OCI-M2 (cell line): ENCODE data around the gene PLSCR4.
"Not testable (repeated sequence)": the region's sequence is repeated elsewhere in the genome, so short reads cannot be mapped to it uniquely, and the experiment has no call there.

Source experiments
- DNase-seq: peaks from one replicate; lab custom pipeline; 2025; ENCODE audit not compliant: unreplicated experiment; lab: John Stamatoyannopoulos, UW

The PLSCR4 gene

DNA sequence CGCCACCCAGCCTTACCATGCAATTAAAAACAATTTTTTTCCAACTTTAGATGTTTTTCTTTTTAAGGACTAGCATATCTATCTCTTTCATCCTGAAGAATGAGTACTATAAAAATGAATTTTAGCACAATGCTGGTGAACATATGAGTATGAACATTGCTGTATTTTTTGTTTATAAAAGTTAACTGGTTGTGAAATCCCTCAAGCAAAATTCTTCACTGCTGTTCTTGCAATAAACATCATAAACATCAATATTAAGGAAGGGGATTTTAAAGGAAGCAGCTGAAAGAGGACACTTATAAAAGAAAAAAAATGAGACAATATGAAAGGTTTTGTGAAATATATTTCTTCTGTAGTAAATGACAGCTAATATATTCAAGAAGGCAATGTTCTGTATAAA is 3.0 kb downstream of the PLSCR4 start:
- no peak for DNase-seq

DNA sequence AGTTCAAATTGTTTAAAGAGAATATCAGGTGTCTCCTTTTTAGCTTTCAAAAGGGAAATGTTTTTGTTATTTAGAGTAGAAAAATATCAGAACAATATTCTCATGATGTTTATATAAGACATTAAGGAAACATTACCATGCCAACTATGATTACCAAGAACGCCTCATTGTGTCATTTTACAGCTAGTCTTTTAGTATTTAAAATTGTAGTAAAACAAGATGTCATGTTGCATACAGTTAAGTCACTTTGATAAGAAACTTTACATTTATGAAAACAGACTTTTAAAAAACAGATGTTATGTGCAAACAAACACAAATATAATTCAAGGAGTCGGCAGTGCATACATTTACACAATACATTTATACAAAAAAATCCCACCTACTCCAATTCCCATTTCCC is 4.4 kb downstream of the PLSCR4 start:
- DNase-seq, result no peak

- DNase-seq, result no peak
Observed at GRCh38 chr3:146243559-146243958, 7.3 kb downstream of the PLSCR4 start.

DNA sequence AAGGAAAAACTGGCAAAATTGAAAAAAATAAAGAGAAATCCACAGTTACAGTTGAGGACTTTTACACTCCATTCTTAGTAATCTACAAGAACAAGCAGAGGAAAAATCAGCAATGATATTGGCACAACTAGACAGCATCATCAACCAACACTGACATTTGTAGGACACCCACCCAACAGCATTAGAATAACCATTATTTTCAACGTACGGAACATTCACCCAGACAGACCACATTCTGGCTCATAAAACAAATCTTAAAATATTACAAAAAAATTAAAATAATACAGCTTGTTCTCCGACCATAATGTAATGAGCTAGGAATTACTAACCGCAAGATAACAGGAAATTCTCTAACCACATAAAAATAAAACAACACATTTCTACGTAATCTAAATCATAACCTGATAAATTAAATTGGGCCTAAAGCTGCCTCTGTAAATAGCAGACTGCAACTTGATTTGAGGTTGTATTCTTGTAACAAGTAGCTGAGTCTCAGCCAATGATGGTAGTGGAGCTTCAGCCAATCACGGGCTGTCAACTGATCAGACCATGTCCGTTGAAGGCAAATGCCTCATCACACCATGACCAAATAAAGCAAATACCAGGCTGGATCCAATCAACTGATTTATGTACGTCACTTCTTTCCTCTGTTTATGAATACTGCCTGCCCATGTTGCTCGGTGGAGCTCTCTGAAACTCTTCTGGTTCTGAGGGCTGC is 9.2 kb downstream of the PLSCR4 start:
- DNase-seq, result no peak

DNA sequence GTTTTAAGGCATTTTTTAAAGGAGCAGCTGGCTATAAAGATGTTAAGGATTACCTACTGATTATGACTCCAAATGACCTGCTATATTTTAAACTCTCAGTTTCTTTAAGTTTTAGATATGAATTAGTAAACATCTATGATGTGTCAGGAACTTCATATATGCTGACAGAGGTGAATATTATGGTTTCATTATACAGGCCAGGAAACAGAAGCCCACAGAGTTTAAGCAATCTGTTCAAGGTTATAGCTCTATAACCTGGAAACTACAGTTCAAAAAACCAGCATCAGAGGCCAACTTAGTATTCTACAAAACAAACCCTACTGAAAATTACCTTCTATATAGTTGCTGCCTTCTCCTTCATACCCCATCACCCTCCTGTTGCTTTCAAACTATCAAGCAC is 17.4 kb downstream of the PLSCR4 start:
- DNase-seq, result no peak

- no peak for DNase-seq
Observed at GRCh38 chr3:146227486-146227885, 23.4 kb downstream of the PLSCR4 start.

GRCh38 chr3:146226881-146227280 is 24.0 kb downstream of the PLSCR4 start:
- no peak for DNase-seq

GRCh38 chr3:146225458-146225857 is 25.4 kb downstream of the PLSCR4 start:
- DNase-seq, result not testable (repeated sequence)

GRCh38 chr3:146223401-146224373 is 27.2 kb downstream of the PLSCR4 start:
- no peak for DNase-seq

DNA sequence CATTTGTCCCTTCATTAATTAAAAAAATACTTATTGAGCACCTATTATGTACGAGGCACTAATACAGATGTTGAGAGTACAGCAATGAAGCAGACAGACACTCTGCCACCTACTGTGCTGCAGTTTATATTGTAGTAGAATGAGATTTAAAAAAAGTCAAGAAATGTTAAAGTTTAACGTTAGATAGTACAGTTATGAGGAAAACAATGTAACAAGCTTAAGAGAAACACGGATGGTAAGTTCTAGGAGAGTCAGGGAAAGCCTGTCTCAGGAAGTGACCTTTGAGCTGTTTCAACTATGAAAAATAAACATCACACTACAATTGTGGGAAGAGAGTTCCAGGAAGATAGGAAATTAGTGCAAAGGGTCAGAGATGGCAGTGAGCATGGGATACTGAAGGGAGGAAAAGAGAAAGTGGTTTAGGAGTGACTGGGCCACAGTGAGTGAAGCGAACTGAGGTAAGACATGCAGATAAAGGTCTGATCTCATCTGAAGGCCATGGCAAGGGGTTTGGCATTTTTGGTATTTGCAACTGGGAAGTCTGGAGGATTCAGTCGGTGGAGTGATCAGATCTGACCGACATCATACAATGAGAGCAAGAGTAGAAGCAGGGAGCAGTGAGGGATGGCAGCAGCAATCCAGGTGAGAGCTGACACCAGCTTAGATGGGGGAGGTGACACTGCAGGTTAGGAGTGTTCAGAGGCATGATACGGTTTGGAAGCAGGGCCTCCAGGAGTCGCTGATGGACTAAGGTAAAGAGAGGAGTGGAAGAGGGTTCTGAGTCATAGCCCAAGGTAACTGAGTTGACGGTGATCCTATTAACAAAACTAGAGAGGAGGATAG is 28.5 kb downstream of the PLSCR4 start:
- no peak for DNase-seq

GRCh38 chr3:146221276-146221675 is 29.6 kb downstream of the PLSCR4 start:
- DNase-seq, result no peak

DNA sequence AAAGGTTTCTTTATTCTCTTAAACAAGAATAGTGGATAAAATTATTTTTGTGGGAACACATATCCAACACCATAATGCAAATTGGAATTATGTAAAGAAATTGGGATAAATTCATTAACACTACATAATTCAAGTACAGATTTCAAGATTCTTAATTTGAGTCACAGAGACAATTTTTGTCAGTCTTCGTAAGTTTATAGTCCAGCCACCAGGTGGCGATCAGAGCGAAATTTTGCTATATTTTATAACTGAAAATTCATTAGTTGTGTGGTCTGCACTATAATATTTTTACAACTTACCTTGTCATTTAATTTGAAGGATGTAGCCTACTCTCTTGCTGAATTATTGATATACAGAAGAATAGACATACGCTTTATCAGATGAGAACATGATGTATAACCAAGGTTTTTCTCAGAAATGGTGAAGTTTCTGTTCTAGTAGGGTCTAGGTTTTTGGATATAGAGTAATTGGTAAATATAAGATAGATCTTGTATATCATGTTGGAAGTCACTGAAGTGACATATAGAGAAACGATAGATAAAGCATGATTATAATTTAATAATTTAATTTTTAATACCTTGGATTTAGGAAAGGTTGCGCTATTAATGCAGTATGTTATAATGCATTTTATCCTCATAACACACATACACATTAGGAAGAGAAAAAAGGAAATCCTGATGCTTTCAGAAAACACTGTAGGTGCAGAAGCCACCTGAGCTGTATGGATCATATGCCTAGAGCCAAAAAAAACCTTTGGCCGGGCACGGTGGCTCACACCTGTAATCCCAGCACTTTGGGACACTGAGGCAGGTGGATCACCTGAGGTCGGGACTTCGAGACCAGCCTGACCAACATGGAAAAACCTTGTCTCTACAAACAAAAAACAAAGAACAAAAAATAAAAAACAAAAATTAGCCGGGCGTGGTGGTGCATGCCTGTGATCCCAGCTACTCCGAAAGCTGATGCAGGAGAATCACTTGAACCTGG is 31.7 kb downstream of the PLSCR4 start:
- no peak for DNase-seq

DNA sequence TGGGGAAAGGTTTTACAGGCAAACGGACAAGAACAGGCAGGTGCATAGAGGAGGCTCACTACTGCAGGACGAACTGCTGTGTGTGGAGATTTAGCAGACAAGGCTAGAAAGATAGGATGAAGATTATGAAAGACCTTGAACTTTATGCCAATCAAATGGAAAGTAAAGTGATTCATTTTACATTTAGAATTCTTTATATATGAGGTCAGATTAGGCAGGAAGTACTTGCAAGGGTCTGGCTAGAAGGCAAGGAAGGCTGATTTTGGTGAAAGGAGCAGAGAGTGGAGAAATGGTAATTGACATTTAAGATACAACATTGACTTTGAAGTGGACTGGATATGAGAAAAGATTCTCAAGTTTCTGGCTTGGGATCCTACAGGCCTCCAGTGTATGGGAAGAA is 33.6 kb downstream of the PLSCR4 start:
- no peak for DNase-seq

DNA sequence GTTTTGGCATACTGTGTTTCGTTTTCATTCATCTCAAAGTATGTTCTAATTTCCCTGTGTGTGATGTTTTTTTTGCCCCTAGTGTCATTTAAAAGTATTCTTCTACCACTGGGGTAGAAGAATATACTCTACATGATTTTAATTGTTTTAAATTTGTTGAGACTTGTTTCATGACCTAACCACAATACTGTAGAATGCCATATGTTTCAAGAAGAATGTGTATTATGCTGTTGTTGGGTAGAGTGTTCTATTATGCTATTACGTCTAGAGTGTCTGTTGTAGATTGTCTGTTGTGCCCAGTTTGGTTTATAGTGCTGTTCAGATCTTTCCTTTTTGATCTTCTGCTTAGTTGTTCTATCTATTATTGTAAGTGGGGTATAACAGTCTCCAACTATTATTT is 36.4 kb downstream of the PLSCR4 start:
- DNase-seq, result no peak

DNA sequence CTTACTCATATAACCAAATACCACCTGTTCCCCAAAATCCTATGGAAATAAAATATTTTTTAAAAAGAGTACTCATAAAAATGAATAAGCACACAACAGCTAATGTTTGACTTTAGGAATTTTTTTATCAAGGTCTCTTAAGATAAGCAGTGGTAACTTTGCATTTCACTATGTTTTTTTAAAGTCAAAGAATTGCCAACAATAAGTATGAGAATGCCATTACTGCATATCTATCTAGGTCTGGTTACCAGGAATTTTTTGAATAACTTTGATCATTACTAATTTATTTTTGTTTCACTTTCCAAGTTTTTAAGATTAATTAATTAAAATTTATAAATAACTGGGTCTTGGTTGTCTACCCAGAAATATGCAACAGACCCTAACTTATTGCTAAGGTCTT is 41.5 kb downstream of the PLSCR4 start:
- no peak for DNase-seq

GRCh38 chr3:146203776-146204175 is 47.1 kb downstream of the PLSCR4 start:
- DNase-seq, result no peak

DNA sequence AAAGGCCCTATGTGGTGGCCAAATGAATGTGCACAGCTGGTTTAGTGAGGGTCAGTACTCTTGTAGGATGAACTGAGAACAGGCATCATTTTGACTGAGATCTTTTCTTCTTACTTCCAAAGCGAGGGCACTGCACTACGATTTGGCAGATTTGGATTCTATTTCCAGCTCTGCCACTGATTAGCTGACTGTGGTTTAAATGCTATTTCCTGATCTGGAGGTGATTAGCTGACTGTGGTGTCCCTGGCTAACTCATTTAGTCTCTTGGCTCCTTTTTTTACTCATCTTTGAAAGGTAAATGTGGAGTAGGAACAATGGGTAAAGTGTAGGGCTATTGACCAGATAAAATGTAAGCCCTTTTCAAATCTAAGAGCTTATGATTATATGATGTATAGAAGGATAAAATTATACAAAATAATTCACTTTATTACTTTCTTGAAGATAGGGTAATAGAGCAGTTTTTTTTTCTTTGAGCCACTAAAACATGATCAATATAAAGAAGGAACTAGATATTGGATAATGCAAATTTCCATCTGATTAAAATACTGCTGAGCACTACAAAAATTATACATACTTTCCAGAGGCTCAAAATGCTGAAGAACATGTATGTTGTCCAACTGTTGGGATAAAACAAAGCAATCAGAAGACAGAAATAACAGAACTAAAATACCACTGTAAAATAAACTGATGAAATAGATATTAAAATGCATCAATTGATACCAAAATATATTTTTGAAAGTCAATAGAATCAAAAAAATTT is 50.3 kb downstream of the PLSCR4 start:
- DNase-seq, result no peak

DNA sequence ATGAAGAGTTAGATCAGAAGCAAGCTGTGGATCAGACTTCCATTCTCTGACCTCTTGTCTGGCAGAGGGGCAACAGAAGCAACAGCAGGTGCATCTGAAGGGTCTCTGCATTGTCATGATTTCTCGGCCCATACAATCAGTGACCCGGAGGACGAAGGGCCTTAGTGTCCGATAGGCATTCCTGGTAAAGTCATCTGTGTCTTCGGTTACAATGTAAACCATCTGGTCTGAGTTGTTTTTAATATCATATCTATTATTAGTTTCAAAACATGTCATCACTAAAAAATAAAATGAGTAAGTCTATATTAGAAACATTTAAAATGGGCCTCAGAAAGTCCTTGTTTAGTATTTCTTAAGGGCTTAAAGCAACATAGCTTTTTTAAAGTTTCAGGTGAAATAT is 51.1 kb downstream of the PLSCR4 start:
- no peak for DNase-seq

- DNase-seq, result no peak
Observed at GRCh38 chr3:146196789-146197188, 54.1 kb downstream of the PLSCR4 start.
